ENCODE data around the gene SVIL. TPM values are rescaled to one million over a fixed set of nuclear protein-coding genes. Genes with fewer than 3 reads are reported as not detected.
"Not testable (repeated sequence)": the region's sequence is repeated elsewhere in the genome, so short reads cannot be mapped to it uniquely, and the experiment has no call there.

Gene SVIL
- total and polyA plus RNA-seq, 7 donors: 8.3 to 1,443 (median 637) TPM

DNA sequence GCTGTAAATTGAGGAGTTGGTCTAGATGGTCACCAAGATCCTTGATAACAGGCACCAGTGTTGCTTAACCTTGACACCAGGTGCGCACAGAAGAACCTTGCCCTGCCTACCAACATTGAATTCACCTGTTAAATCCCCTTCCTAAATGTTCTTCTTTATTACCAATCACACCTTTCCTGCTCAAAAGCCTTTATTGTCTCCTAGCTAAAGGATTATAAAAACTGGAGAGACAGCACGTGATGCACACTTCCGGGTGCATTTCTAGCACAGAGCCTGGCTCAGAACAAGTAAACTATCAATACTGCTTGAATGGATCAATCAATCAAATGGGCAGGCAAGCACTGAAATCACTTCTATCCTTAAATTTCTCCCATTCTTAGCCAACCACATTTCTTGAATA is 56.3 kb downstream of the SVIL start:
- no peak overlapping the region for H3K4me3 ChIP-seq
- intact Hi-C loops (cut with DNase I): no loop called here
- no peaks in the 10 kb centered on the region for H3K27me3 ChIP-seq
- 23 to 73% methylated on average over 3 of the region's 3 CpGs for whole genome bisulfite sequencing, 2 donors
- H3K27ac ChIP-seq: peak overlapping the region in 2 of 4 donors; percentile 21 to 75
- TF ChIP-seq POLR2A (IDR thresholded peaks at IDR 0.05): no peak
- H3K4me1 ChIP-seq: peaks cover 0 to 43% (median 28%) of the 10 kb centered on the region in 4 donors
- H3K9me3 ChIP-seq: no peaks in the 10 kb centered on the region
- DNase-seq: no peak
- H3K36me3 ChIP-seq: peaks cover 0 to 50% (median 14%) of the 10 kb centered on the region in 4 donors

DNA sequence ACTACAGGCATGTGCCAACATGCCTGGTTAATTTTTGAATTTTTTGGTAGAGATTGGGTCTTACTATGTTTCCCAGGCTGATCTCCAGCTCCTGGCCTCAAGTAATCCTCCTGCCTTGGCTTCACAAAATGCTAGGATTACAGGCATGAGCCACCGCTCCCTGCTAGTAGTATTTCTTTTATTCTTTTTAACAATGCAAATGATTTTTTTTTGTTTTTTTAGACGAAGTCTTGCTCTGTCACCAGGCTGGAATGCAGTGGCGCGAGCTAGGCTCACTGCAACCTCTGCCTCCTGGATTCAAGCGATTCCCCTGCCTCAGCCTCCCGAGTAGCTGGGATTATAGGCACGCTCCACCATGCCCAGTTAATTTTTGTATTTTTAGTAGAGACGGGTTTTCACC is 58.1 kb downstream of the SVIL start:
- DNase-seq: no peak
- peaks cover 0 to 47% (median 11%) of the 10 kb centered on the region in 4 donors for H3K36me3 ChIP-seq
- H3K9me3 ChIP-seq: no peaks in the 10 kb centered on the region
- H3K4me3 ChIP-seq: no peak overlapping the region
- 90 to 92% methylated on average over 8 of the region's 8 CpGs for WGBS, 2 donors
- intact Hi-C loops (cut with DNase I): no loop called here
- TF ChIP-seq, protein P1, sequence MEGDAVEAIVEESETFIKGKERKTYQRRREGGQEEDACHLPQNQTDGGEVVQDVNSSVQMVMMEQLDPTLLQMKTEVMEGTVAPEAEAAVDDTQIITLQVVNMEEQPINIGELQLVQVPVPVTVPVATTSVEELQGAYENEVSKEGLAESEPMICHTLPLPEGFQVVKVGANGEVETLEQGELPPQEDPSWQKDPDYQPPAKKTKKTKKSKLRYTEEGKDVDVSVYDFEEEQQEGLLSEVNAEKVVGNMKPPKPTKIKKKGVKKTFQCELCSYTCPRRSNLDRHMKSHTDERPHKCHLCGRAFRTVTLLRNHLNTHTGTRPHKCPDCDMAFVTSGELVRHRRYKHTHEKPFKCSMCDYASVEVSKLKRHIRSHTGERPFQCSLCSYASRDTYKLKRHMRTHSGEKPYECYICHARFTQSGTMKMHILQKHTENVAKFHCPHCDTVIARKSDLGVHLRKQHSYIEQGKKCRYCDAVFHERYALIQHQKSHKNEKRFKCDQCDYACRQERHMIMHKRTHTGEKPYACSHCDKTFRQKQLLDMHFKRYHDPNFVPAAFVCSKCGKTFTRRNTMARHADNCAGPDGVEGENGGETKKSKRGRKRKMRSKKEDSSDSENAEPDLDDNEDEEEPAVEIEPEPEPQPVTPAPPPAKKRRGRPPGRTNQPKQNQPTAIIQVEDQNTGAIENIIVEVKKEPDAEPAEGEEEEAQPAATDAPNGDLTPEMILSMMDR (IDR thresholded peaks at IDR 0.05): no peak
- peak in 1 of 4 donors; percentile 3 for TF ChIP-seq POLR2AphosphoS5 (IDR thresholded peaks at IDR 0.05)
- peak overlapping the region in 2 of 4 donors; percentile 5 to 29 for H3K27ac ChIP-seq
- peaks cover 0 to 41% (median 28%) of the 10 kb centered on the region in 4 donors for H3K4me1 ChIP-seq
- no peaks in the 10 kb centered on the region for H3K27me3 ChIP-seq

DNA sequence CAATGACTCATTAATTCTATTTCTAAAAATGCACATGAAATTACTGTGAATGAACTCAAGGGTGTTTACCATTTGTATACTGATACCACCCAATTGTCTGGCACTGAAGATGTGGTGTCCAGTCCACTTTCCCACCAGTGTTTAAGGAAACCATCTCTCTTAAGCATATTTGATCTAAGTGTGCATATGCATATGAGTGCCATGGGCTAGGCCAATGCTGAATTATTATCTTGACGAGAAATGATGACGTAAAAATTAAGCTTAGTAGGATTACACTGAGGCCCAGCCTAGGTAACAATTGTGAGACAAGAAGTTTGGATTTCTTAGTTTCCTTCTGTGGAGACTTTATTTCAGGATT is 59.7 kb downstream of the SVIL start:
- Histone ChIP-seq H3K27me3 (no peaks in the 10 kb centered on the region), H3K9me3 (no peaks in the 10 kb centered on the region), H3K4me1 (peaks cover 0 to 51% (median 42%) of the 10 kb centered on the region in 4 donors), H3K4me3 (no peak overlapping the region), H3K36me3 (peaks cover 0 to 47% (median 11%) of the 10 kb centered on the region in 4 donors), H3K27ac (peak overlapping the region in 2 of 4 donors; percentile 10 to 41)
- no peak for DNase-seq
- 93 to 97% methylated on average over 2 of the region's 2 CpGs for WGBS, 2 donors
- peak in 2 of 4 donors; percentile 19 to 53 for TF ChIP-seq POLR2AphosphoS5 (IDR thresholded peaks at IDR 0.05)
- TF ChIP-seq, protein P1 (IDR thresholded peaks at IDR 0.05): no peak
- intact Hi-C loops (cut with DNase I): no loop called here

DNA sequence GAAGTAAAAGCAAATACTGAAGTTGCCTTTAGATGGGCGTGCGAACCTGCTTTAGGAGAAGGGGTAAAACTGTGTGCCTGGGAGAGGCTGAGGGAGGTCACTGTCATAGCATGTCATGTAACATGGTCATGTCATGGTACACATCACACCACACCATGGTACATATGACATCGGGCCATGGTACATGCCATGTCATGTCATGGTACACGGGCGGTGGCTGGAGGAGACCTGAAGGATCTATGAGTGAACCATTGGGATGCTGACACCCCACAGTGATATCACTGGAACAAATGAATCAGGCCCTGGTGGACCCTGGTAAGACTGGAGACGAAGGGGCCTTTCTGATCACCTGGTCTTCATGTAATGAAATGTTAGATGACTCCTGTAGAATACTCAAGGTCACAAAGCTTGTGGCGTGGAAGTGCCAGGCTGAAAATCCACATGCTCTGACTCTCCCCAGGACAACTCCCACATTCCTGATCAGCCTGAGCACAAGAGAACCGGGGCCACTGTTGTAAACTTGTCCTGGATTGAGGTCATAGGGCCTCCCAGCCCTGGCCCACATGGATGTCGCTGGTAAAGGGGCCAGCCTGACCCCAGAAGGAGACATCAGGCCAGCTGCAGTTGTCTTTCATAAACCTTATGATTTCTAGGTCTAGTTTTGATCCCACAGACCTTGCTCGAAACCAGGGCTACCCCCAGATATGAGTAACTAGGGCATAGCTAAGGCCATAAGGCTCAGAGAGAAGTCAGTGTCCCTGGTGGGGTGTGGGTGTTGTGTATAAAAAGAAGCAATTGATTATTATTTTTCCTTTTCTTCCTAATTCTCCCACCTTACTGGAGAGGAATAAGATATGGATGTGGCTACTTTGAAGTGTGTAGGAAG is 60.3 kb downstream of the SVIL start:
- Histone ChIP-seq H3K4me1 (peaks cover 0 to 58% (median 49%) of the 10 kb centered on the region in 4 donors), H3K27ac (peak overlapping the region in 2 of 4 donors; percentile 23 to 41), H3K36me3 (peaks cover 0 to 47% (median 10%) of the 10 kb centered on the region in 4 donors)
- H3K9me3 ChIP-seq; intact Hi-C loops (cut with DNase I); DNase-seq; H3K27me3 ChIP-seq; H3K4me3 ChIP-seq: not testable (repeated sequence)
- peak in 3 of 4 donors; percentile 34 to 49 (median 44) for TF ChIP-seq POLR2AphosphoS5 (IDR thresholded peaks at IDR 0.05)
- 89 to 90% methylated on average over 9 to 10 of the region's 10 CpGs for WGBS, 2 donors

DNA sequence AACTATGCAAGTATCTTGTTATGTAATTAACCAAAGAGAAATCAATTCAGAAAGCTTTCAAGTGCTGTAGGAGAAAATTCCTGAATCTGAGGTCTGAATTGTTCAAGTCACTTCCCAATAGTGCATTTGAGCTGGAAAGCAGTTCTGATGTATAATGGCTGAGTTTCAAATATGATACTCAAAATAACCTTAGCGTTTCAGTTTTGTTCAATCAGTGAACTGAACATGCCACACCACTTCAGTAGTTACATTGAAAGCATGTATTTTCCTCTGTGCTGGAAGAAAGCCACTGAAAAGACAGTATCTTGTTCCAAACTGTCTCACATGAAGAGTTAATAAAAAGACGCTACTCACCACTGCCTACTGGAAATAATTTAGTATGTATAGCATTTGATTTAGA is 64.5 kb downstream of the SVIL start:
- WGBS, 2 donors: 42 to 64% methylated on average over 2 of the region's 2 CpGs
- peak overlapping the region in 2 of 4 donors; percentile 31 to 41 for H3K27ac ChIP-seq
- H3K4me1 ChIP-seq: peaks cover 0 to 72% (median 64%) of the 10 kb centered on the region in 4 donors

DNA sequence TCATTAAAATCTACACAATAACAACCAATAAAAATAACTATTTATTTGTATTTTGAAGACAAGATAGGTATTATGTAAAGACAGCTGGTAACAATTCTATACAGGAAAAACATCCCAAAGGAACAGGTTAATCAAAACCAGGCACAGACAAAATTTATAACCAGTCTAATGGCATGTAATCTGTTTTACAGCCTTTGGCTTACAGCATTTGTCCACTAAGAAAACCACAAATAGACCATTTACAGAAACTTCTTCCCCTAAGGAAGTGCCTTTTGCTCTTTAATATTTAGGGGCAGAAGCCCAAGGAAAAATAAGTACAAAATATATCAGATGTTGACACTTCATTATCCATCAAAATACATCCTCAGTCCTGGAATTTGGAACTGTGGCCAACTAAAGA is 65.0 kb downstream of the SVIL start:
- H3K27ac ChIP-seq: peak overlapping the region in 2 of 4 donors; percentile 31 to 41
- intact Hi-C loops (cut with DNase I): no loop called here
- no peak for DNase-seq
- no peaks in the 10 kb centered on the region for H3K9me3 ChIP-seq
- peaks cover 0 to 52% (median 3%) of the 10 kb centered on the region in 4 donors for H3K36me3 ChIP-seq
- no peak overlapping the region for H3K4me3 ChIP-seq
- H3K4me1 ChIP-seq: peaks cover 0 to 74% (median 63%) of the 10 kb centered on the region in 4 donors
- TF ChIP-seq POLR2AphosphoS5 (IDR thresholded peaks at IDR 0.05) (no peak), POLR2A (IDR thresholded peaks at IDR 0.05) (no peak)
- H3K27me3 ChIP-seq: no peaks in the 10 kb centered on the region

More for the DNA sequence above, 64.5 kb downstream of the SVIL start:
- H3K9me3 ChIP-seq; H3K27me3 ChIP-seq; intact Hi-C loops (cut with DNase I); H3K4me3 ChIP-seq; DNase-seq: not testable (repeated sequence)
- peaks cover 0 to 52% (median 4%) of the 10 kb centered on the region in 4 donors for H3K36me3 ChIP-seq
